Calu3 (cell line): ENCODE data around the gene VSIR. TPM values are rescaled to one million over a fixed set of nuclear protein-coding genes. Genes with fewer than 3 reads are reported as not detected.

Experiments
- BruUV-seq: library from RNA; stranded (reverse); fragments of 400-500 nt; replicated peaks from 2 replicates; lab custom pipeline; 2021; lab: Mats Ljungman, UMichigan
- CTCF ChIA-PET: fragments of 300-600 bp; sonication (Branson Sonifier 250); formaldehyde crosslinking; loops from one replicate; lab custom pipeline; 2022; ENCODE audit warnings: antibody characterized with exemption; lab: Charles Lee
- DNase-seq: peaks from one replicate; pipeline ENCODE4 v3.0.0; 2022
- H3K27ac Mint-ChIP-seq: one replicate; pipeline ENCODE4 v1.8.0; 2022; ENCODE audit warnings: mixed read lengths; ENCODE audit not compliant: unreplicated experiment
- H3K27me3 Mint-ChIP-seq: one replicate; pipeline ENCODE4 v1.8.0; 2022; ENCODE audit warnings: mixed read lengths; ENCODE audit not compliant: unreplicated experiment
- H3K36me3 Mint-ChIP-seq: one replicate; pipeline ENCODE4 v1.8.0; 2022; ENCODE audit warnings: mild to moderate bottlenecking, moderate library complexity, mixed read lengths; ENCODE audit not compliant: insufficient read depth, unreplicated experiment
- H3K4me1 Mint-ChIP-seq: one replicate; pipeline ENCODE4 v1.8.0; 2022; ENCODE audit warnings: mild to moderate bottlenecking, low read depth, mixed read lengths; ENCODE audit not compliant: unreplicated experiment
- H3K4me3 Mint-ChIP-seq: one replicate; pipeline ENCODE4 v1.8.0; 2022; ENCODE audit warnings: mild to moderate bottlenecking, low read depth, moderate library complexity, mixed read lengths; ENCODE audit not compliant: unreplicated experiment
- H3K9me3 Mint-ChIP-seq: one replicate; pipeline ENCODE4 v1.8.0; 2022; ENCODE audit warnings: low read depth, mixed read lengths; ENCODE audit not compliant: unreplicated experiment
- intact Hi-C: fragments of 100-400 bp; cut with micrococcal nuclease; formaldehyde crosslinking; loops from one replicate; pipeline ENCODE4 v1.10.0; 2022; ENCODE audit not compliant: unreplicated experiment
- total RNA-seq: library from RNA; stranded (reverse); gene quantifications from 2 replicates; pipeline ENCODE4 v1.2.3, GENCODE V29; 2022
- TF ChIP-seq, protein P1 (sequence below): fragments of 200-600 bp; IDR thresholded peaks from one replicate; pipeline ENCODE4 v1.8.0; 2022; ENCODE audit warnings: antibody characterized with exemption; ENCODE audit not compliant: unreplicated experiment

Gene VSIR
- total RNA-seq, 1 experiment from 2014 or later, result 30.1 TPM

DNA sequence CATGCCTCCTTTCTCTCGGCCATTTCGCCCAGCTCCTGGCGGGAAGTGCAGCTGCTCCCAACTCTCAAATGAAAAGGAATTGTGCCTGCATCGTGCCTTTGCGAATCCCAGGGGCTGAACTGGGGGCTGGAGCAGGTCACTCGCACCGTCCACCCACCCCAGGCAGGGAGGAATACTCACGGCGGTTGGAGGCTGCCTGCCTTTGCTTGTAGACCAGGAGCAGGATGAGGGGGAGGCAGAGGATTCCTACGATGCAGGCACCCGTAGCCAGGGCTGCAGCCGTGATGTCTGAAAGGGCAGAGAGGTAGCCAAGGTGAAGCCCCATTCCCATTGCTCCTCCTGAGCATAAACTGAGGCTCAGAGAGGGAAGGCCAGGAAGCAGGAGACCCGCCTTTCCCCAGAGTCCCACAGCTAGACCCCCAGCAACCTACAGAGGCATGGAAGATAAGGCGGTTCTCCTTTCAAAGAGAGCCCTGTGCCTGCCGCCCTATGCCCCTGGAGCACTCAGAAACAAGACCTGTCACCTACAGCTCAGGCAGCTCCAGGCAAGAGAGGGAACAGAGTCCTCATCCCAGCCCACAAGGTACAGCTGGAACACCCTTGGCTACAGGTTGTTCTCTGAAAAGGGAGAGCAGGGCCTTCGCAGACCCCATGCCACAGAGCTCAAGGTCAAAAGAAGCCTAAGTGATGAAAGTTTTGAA, 18.0 kb downstream of the VSIR start:
- no peak for DNase-seq
- Mint-ChIP-seq H3K27ac (no peak overlapping the region), H3K9me3 (no peaks in the 10 kb centered on the region), H3K36me3 (peaks cover 13% of the 10 kb centered on the region), H3K4me1 (peaks cover 3% of the 10 kb centered on the region), H3K27me3 (no peaks in the 10 kb centered on the region), H3K4me3 (no peak overlapping the region)
- CTCF ChIA-PET, result no interaction called here
- intact Hi-C loops, result no loop called here
- no TSS peak for BruUV-seq
- TF ChIP-seq, protein P1, sequence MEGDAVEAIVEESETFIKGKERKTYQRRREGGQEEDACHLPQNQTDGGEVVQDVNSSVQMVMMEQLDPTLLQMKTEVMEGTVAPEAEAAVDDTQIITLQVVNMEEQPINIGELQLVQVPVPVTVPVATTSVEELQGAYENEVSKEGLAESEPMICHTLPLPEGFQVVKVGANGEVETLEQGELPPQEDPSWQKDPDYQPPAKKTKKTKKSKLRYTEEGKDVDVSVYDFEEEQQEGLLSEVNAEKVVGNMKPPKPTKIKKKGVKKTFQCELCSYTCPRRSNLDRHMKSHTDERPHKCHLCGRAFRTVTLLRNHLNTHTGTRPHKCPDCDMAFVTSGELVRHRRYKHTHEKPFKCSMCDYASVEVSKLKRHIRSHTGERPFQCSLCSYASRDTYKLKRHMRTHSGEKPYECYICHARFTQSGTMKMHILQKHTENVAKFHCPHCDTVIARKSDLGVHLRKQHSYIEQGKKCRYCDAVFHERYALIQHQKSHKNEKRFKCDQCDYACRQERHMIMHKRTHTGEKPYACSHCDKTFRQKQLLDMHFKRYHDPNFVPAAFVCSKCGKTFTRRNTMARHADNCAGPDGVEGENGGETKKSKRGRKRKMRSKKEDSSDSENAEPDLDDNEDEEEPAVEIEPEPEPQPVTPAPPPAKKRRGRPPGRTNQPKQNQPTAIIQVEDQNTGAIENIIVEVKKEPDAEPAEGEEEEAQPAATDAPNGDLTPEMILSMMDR, result no peak

DNA sequence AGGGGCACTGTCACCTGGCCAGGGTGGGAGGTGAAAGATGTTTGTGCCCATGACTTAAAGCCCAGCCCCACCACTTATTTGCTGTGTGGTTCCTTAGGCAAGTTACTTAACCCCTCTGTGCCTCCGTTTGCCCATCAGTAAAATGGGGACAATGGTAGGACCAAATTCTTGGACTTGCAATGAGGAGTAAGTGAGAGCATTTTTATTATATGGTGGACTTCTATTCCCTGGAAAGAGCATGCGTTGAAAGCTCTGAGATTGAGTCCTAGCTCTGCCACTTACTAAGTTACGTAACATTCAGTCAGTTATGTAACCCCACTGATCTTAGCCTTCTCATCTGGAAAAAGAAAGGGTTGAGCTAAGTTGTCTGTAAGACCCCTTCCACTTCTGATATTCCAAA, 18.8 kb downstream of the VSIR start:
- no peak overlapping the region for H3K4me3 Mint-ChIP-seq
- H3K27me3 Mint-ChIP-seq, result no peaks in the 10 kb centered on the region
- H3K36me3 Mint-ChIP-seq, result peaks cover 13% of the 10 kb centered on the region
- no peaks in the 10 kb centered on the region for H3K4me1 Mint-ChIP-seq
- intact Hi-C loops, result no loop called here
- no TSS peak for BruUV-seq
- no peak overlapping the region for H3K27ac Mint-ChIP-seq
- TF ChIP-seq, protein P1, result no peak
- CTCF ChIA-PET, result no interaction called here
- DNase-seq, result no peak
- H3K9me3 Mint-ChIP-seq, result no peaks in the 10 kb centered on the region

DNA sequence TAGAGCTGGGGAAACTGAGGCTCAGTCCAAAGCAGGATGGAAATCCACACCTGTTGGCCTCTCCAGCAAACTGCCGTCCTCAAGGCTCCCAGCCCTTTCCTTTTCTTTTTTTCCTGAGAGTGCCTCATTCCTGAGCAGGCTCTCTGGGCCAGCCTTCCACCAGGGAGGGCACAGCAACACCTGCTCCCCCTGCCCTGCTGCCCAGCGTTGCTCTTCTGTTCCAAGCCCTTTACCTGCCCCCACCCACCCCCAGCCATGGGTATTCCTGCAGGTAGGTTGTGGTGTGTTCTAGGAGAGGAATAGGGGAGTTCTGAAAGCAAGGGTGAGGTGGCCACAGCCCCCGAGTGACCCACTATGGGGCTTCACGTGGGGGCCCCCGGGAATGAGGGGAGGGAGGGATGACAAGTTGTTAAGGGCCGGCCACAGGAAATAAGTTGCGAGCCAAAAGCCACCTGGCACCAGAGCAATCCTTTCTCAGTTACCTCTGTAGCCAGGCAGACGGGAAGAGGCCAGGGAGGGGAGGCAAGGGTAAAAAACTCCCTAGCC, 19.3 kb downstream of the VSIR start:
- no peak overlapping the region for H3K27ac Mint-ChIP-seq

DNA sequence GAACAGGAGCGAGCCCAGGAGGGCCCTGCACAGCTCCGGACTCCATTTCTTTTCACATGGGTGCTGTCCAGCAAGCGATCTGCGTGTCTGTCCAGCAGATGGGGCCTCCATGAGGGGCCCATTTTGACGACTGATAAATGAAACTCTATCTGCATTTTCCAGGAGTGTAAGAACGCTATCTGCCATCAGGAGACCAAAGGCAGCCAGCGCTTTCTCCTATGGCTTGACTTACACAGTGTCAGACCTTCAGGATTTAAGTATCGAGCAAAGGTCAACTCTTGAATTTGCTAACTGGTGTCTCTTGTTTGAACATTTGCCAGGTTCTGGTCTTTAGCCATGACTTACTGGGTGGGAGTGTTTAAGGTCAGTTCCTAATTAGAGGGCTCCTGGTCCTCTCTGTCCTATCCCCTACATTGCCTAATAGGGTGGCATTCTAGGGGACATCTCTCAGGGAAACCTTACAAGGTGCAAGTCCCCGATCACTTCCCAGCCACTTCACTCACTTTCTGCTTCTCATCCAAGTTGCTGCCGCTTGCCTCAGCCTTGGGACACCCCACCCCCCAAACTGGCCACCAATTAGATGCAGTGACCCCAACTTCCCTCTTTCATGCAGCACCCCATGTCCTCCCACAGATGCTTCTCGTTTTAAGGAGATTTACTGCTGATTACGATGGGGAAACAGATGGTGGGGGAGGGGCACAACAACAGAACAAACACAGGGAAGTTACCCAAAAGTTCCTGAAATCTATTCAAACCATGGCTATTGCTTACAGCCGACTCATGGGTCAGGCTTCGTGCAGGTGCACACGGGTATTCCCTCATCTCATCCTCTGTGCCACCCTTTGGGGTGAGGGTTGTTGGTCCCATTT, 20.0 kb downstream of the VSIR start:
- Mint-ChIP-seq H3K36me3 (peaks cover 16% of the 10 kb centered on the region), H3K27me3 (no peaks in the 10 kb centered on the region), H3K27ac (no peak overlapping the region), H3K9me3 (no peaks in the 10 kb centered on the region), H3K4me3 (no peak overlapping the region), H3K4me1 (no peaks in the 10 kb centered on the region)
- no peak for DNase-seq
- TF ChIP-seq, protein P1, result no peak
- intact Hi-C loops, result no loop called here
- no TSS peak for BruUV-seq
- CTCF ChIA-PET, result interaction anchor here (1.5 kb wide), 1 partner anchor 14 kb away, joined by 7 read pairs; no protein-coding TSS in a partner anchor

More for the DNA sequence above, 19.3 kb downstream of the VSIR start:
- TF ChIP-seq, protein P1, result no peak
- no peaks in the 10 kb centered on the region for H3K27me3 Mint-ChIP-seq
- CTCF ChIA-PET, result no interaction called here
- intact Hi-C loops, result no loop called here
- no TSS peak for BruUV-seq
- no peak for DNase-seq
- H3K9me3 Mint-ChIP-seq, result no peaks in the 10 kb centered on the region
- H3K4me1 Mint-ChIP-seq, result no peaks in the 10 kb centered on the region
- peaks cover 13% of the 10 kb centered on the region for H3K36me3 Mint-ChIP-seq
- no peak overlapping the region for H3K4me3 Mint-ChIP-seq
